NCI-H1105 treated with DMSO at 0.1 percent for 48 hours (cell line): ENCODE measurements around the gene BCL7A.

Experiments used
- DNase-seq: peaks from one replicate; lab custom pipeline; 2025; lab: John Stamatoyannopoulos, UW

BCL7A gene

GRCh38 chr12:122079532-122080081 is 57.9 kb downstream of the BCL7A start:
- no peak for DNase-seq

DNA sequence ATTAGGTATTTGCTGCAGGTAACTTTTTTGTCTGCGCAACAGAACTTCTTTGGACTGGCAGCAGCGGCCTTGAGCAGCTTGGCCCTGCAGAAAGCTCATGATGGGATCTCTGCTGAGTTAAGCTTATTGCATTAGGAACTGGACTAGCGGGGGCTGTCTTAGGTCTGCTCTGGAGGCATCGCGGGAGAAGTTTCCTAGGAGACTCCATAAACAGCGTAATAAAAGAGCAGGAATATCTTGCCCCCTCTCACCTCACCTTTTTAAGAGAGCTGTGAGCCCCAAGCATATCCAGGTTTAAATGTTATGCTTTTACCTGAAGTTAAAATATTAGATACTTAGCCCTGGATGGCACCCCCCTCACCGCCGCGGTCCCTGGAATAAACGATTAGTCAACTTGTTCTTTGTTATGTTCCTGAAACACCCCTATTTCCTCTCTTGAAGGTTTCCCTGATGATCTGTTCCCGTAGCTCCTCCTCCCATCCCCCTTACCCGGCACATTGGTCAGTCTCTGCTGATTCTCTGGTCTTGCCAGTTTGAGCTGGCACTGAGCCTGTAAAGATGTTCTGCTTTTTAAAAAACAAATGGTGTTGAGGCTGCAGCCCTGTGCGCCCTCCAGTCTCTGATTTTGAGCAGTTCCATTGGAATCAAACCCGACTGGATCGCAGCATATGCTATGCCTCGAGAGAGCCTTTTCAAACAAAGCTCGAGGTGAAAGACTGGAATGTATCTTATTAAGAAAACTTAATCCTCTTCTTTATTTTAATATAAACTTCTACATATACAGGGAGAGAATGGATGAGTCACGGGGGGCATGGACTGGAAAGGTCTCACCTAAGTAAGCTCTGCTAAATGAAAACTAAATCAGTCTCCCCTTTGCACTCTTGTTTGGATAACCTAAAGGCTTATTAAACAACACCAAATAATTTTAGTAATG is 58.7 kb downstream of the BCL7A start:
- DNase-seq: peak; percentile 41

DNA sequence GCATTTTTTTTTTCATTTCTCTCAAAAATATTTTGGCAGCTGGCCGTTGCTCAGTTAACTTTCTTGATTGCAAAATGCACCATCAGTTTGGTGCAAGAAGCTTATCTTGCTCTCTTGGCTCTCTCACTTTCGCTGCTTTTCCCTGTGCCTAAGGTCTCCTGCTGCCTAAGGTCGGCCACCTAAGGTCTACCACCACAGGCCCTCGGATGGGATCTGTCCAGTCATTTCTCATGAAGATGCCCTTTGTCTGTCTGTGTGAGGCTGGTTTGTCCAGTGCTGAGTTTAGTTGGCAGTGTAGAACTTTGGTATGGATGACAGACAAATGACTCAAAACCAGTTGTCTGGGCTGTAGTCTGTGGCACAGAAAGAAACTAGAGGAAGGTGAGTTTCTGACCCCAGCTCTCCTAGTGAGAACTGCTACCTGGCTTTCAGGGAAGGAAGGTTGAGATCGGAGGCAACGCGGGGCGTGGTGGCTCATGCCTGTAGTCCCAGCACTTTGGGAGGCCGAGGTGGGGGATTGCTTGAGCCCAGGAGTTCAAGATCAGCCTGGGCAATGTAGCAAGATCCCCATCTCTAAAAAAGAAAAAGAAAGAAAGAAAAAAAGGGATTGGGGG is 59.5 kb downstream of the BCL7A start:
- DNase-seq: no peak

DNA sequence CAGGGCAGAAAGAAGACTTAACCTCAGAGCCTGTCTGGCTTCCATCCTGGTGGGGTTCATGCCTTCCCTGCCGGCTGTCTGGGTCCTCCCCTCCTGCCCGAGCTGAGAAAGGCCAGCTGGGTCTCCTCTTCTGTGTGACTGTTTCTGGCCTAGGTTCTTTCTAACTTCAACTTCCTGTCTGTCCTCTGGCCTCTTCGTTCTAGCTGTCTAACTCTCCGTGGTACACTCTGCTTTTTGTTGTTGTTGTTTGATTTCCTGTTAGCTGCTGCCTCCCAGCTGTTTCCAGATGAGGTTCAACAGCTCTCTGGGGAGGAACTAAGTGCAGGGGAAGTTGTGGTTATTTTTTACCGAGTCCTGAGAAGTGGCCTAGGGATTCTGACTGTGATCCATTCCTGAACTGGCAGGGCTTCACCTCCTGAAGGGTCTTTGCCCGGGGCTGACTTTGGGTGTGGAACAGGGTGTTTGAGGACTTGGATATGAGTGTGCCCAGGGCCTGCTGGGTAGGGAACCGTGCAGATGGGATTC is 60.1 kb downstream of the BCL7A start:
- DNase-seq: no peak

- no peak for DNase-seq
These were observed 61.1 kb downstream of the BCL7A start for GRCh38 chr12:122082621-122083356.

- no peak for DNase-seq
These were observed 63.2 kb downstream of the BCL7A start for GRCh38 chr12:122084857-122085405.

- no peak for DNase-seq
These were observed 63.9 kb downstream of the BCL7A start for GRCh38 chr12:122085591-122085990.

GRCh38 chr12:122086116-122086515 is 64.4 kb downstream of the BCL7A start:
- DNase-seq: no peak

- no peak for DNase-seq
These were observed 65.1 kb downstream of the BCL7A start for GRCh38 chr12:122086641-122087285.

DNA sequence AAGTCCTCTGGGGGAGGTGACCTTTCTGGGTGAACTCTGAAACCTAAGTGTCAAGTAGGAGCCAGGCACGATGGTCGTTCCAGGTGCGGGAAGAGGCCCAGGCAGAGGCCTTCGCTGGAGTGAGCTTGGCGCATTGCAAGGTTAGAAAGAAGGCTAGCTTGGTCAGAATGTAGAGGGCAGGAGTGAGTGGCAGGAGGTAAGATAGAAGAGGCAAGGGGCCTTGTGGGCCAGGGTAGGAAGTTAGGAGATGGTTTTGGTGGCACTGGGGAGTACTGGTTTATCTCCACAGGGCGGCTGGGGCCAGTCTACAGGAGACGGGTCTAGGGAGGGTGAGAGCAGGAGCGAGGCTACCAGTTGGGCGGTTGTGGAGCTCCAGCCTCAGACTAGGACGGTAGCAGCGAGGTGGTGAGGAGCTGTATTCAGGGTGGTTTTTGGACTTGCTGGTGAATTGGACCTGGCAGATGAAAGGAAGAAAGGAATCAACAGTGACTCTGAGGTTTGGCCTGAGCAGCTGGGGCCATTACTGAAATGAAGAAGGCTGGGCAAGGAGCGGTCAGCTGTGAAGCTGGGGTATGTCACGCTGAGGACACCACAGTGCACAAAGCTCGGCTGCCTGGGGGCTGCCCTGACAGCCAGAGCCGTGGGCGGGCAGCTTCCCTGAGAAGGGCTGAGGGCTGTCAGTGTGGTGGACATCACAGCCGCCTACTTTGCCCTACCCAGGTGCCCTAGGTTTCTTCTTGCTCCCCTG is 65.9 kb downstream of the BCL7A start:
- DNase-seq: no peak

DNA sequence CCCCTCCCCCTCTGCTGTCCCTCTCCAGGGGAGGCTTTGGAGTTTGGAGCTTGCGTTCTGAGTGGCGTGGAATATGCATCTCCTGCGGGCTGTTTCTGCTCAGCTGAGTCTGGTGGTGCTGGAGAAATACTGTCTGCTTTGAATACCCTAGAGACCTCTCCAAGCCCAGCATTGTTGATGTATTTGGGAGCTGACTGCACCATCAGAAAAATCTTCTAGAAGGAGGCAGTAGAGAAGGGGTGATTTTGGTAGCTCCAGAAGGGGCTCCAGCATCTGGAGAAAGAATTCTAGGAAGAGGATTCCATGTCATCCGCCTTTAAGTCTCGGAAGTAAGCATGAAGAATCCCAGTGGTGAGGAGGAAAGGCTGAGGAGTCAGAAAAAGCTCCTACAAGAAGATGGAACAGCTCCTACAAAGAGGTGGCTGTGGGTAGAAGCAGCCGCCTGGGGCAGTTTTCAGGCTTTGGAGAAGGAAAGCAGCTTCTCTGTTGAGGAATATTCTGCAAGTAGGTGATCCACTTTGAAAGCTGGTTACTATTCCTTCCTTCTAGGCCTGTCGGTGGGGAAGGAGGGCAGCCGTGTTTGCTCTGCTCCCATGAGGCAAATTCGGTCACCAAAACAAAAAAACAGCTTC is 66.6 kb downstream of the BCL7A start:
- no peak for DNase-seq

DNA sequence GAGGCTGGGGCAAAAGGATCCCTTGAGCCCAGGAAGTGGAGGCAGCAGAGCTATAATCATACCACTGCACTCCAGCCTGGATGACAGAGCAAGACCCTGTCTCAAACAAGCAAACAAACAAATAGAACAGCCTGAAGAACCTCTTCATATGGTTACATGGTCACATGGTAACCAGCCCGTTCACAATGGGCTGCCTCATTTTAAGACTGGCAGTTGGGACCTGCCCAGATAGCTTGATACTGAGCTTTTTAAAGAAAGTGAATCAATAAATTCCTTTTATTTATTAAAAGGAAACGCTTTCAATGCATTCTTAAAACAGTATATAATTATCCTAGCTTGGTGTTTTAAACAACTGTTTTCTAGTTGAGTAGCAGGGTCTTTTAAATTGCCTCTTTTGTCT is 67.4 kb downstream of the BCL7A start:
- DNase-seq: peak; percentile 9

DNA sequence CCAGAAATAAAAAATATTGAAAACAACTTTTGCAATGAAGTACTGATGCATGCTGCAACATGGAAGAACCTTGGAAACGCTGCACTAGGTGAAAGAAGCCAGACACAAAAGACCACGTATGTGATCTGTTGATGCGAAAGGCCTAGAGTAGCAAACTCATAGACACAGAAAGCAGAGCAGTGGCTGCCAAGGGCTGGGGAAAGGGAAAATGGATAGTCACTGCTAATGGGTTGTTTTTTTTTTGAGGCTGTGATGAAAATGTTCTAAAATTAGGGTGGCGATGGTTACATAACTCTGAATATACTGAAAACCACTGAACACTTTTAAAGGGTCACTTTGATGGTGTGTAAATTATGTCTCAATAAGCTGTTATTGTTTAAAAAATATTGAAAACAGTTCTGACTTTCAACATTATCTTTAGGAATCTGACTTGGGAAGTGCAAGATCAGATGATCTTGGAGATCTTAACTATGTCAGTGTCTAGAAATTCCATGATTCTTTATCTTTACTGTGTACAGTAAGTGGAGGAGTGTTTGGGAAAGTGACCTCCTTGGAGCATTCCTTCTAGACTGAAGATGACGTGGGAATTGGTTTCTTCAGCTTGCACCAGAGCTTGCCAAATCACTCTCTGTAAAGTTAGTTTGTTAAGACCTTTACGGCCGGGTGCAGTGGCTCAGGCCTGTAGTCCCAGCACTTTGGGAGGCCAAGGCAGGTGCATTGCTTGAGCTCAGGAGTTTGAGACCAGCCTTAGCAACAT is 69.3 kb downstream of the BCL7A start:
- DNase-seq: no peak

DNA sequence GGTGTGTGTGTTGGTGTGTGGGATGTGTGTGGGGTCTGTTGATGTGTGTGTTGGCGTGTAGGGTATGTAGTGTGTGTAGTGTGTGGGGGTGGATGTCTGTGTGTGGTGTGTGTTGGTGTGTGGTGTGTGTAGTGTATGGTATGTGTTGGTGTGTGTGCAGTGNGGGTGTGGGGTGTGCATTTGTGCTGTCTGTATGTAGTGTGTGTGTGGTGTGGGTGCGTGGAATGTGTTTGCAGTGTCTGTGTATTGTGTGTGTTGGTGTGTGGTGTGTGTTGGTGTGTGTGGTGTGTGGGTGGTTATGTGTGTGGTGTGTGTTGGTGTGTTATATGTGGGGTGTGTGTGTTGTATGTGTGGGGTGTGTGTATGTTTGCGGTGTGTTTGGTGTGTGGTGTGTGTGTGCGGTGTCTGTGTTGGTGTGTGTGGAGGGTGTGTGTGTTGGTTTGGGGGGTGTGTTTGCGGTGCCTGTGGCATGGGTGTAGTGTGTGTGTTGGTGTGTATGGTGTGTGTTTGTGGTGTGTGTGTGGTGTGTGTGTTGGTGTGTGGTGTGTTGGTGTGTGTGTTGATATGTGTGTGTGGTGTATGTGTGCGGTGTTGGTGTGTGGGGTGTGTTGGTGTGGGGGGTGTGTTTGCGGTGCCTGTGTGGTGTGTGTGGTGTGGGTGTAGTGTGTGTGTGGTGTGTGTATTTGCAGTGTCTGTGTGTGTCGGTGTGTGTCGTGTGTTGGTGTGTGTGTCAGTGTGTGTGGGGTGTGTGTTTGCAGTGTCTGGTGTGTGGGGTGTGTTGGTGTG is 71.6 kb downstream of the BCL7A start:
- no peak for DNase-seq

DNA sequence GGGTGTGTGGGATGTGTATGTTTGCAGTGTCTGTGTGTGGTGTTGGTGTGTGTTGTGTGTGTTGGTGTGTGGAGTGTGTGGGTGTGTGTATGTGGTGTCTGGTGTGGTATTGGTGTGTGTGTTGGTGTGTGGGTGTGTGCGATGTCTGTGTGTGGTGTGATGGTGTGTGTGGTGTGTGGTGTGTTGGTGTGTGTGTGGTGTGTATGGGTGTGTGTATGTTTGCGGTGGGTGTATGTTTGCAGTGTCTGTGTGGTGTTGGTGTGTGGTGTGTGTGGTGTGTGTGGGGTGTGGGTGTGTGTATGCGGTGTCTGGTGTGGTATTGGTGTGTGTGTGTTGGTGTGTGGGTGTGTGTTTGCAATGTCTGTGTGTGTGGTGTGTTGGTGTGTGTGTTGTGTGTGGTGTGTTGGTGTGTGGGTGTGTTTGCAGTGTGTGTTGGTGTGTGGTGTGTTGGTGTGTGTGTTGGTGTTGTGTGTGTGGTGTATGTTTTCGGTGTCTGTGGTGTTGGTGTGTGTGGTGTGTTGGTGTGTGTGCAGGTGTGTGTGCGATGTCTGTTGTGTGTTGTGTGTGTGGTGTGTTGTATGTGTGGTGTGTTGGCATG is 72.6 kb downstream of the BCL7A start:
- no peak for DNase-seq

GRCh38 chr12:122094735-122095631 is 73.3 kb downstream of the BCL7A start:
- peak; percentile 23 for DNase-seq

- DNase-seq: no peak
These were observed 74.3 kb downstream of the BCL7A start for GRCh38 chr12:122096014-122096413.
